Activated CD4-positive, alpha-beta T cell treated with anti-CD3 and anti-CD28 coated beads, Interleukin-2, amount 50 U/mL, for 16 hours (primary cell): ENCODE results near the gene PAQR6.
A peak's percentile ranks its signal among the peaks of the same experiment; 100 is the strongest.

Source experiments
- DNase-seq: peaks from one replicate; pipeline ENCODE4 v3.0.0-alpha.2; 2020

The PAQR6 gene

GRCh38 chr1:156247460-156248322 is at the start of gene PAQR6:
TSS of gene PAQR6 (minus strand) at chr1:156248056. CDS start at chr1:156246731, 1,325 bp downstream.
- no peak for DNase-seq

- DNase-seq = peak; percentile 61
These were observed 47.6 kb upstream of the PAQR6 start, which contains the start of gene GLMP for GRCh38 chr1:156295391-156295947. TSS of gene GLMP (minus strand) at chr1:156295679. CDS start at chr1:156295645, 34 bp downstream.

- no peak for DNase-seq
These were observed 46.0 kb upstream of the PAQR6 start for GRCh38 chr1:156293895-156294294.

- DNase-seq = no peak
These were observed 45.2 kb upstream of the PAQR6 start for GRCh38 chr1:156293098-156293434.

- peak; percentile 14 for DNase-seq
These were observed 43.6 kb upstream of the PAQR6 start for GRCh38 chr1:156291226-156292061.

GRCh38 chr1:156289857-156290256 is 42.0 kb upstream of the PAQR6 start:
- no peak for DNase-seq

- no peak for DNase-seq
These were observed 38.2 kb upstream of the PAQR6 start for GRCh38 chr1:156286061-156286460.

- DNase-seq = no peak
These were observed 37.6 kb upstream of the PAQR6 start for GRCh38 chr1:156285437-156285836.

GRCh38 chr1:156284757-156285156 is 36.9 kb upstream of the PAQR6 start:
- DNase-seq = no peak

- no peak for DNase-seq
These were observed 36.3 kb upstream of the PAQR6 start, which contains the start of gene TMEM79 for GRCh38 chr1:156284112-156284511. TSS of gene TMEM79 (plus strand) at chr1:156284325. CDS start at chr1:156285227, 902 bp downstream.

GRCh38 chr1:156283521-156283920 is 35.7 kb upstream of the PAQR6 start:
- DNase-seq = no peak

- peak; percentile 98 for DNase-seq
These were observed 34.8 kb upstream of the PAQR6 start, which contains the start of gene SMG5 for GRCh38 chr1:156282479-156283222. TSS of gene SMG5 (minus strand) at chr1:156282825. CDS start at chr1:156282680, 145 bp downstream.

- DNase-seq = peak; percentile 36
These were observed 34.0 kb upstream of the PAQR6 start for GRCh38 chr1:156281693-156282478.

- DNase-seq = peak; percentile 69
These were observed 33.4 kb upstream of the PAQR6 start for GRCh38 chr1:156281281-156281680.

GRCh38 chr1:156279837-156280236 is 32.0 kb upstream of the PAQR6 start:
- DNase-seq = no peak

GRCh38 chr1:156276966-156277381 is 29.1 kb upstream of the PAQR6 start:
- no peak for DNase-seq

- DNase-seq = no peak
These were observed 28.7 kb upstream of the PAQR6 start for GRCh38 chr1:156276532-156276931.

GRCh38 chr1:156270314-156270713 is 22.5 kb upstream of the PAQR6 start:
- DNase-seq = no peak

- no peak for DNase-seq
These were observed 20.5 kb upstream of the PAQR6 start for GRCh38 chr1:156268336-156268735.

- no peak for DNase-seq
These were observed 18.2 kb upstream of the PAQR6 start for GRCh38 chr1:156266051-156266450.

GRCh38 chr1:156263288-156263655 is 15.4 kb upstream of the PAQR6 start:
- no peak for DNase-seq
